SJSA1 (cell line): ENCODE data around the gene LIN54. TPM values are rescaled to one million over a fixed set of nuclear protein-coding genes. Genes with fewer than 3 reads are reported as not detected.
"Not testable (repeated sequence)": the region's sequence is repeated elsewhere in the genome, so short reads cannot be mapped to it uniquely, and the experiment has no call there.

Experiments
- DNase-seq, 2 experiments: peaks; one replicate each; pipeline ENCODE4 v3.0.0-alpha.2; 2015 to 2020; ENCODE audit warnings: low spot score in 2 of 2, low read depth in 1 of 2
- H3K27ac ChIP-seq: fragments of 250-450 bp; sonication (Bioruptor Pico); 2 replicates; pipeline ENCODE4 v1.5.1; 2020; ENCODE audit warnings: mild to moderate bottlenecking, moderate library complexity
- H3K27me3 ChIP-seq: fragments of 250-450 bp; sonication (Bioruptor Pico); replicated peaks from 2 replicates; pipeline ENCODE4 v1.5.1; 2020; ENCODE audit warnings: mild to moderate bottlenecking, moderate library complexity
- H3K36me3 ChIP-seq: fragments of 250-450 bp; sonication (Bioruptor Pico); 2 replicates; pipeline ENCODE4 v1.5.1; 2020; ENCODE audit warnings: mild to moderate bottlenecking
- H3K4me1 ChIP-seq: fragments of 250-450 bp; sonication (Bioruptor Pico); replicated peaks from 2 replicates; pipeline ENCODE4 v1.6.1; 2021; ENCODE audit warnings: mild to moderate bottlenecking
- H3K4me3 ChIP-seq: fragments of 250-450 bp; sonication (Bioruptor Pico); 2 replicates; pipeline ENCODE4 v1.5.1; 2020; ENCODE audit warnings: mild to moderate bottlenecking
- H3K9me3 ChIP-seq: fragments of 250-450 bp; sonication (Bioruptor Pico); replicated peaks from 2 replicates; pipeline ENCODE4 v1.5.1; 2020; ENCODE audit warnings: mild to moderate bottlenecking
- total RNA-seq: library from RNA; depleted of rRNA; stranded (reverse); fragments of >200 nt; shearing (Covaris generic); gene quantifications from 2 replicates; pipeline ENCODE4 v1.2.3, GENCODE V29; 2014

LIN54 gene
- total RNA-seq, 1 experiment from 2014 or later, result 42.4 TPM

GRCh38 chr4:83024233-83024632 lies 13.6 kb upstream of the LIN54 start:
- H3K4me1 ChIP-seq, result no peaks in the 10 kb centered on the region
- H3K4me3 ChIP-seq, result no peak overlapping the region
- no peak overlapping the region for H3K27ac ChIP-seq
- no peaks in the 10 kb centered on the region for H3K36me3 ChIP-seq
- H3K9me3 ChIP-seq, result peaks cover 10% of the 10 kb centered on the region; the same call in 1 of the 2 replicates
- H3K27me3 ChIP-seq, result no peaks in the 10 kb centered on the region
- DNase-seq, result no peak

GRCh38 chr4:83023599-83023998 lies 13.0 kb upstream of the LIN54 start:
- H3K4me3 ChIP-seq, DNase-seq, H3K27ac ChIP-seq: not testable (repeated sequence)

DNA sequence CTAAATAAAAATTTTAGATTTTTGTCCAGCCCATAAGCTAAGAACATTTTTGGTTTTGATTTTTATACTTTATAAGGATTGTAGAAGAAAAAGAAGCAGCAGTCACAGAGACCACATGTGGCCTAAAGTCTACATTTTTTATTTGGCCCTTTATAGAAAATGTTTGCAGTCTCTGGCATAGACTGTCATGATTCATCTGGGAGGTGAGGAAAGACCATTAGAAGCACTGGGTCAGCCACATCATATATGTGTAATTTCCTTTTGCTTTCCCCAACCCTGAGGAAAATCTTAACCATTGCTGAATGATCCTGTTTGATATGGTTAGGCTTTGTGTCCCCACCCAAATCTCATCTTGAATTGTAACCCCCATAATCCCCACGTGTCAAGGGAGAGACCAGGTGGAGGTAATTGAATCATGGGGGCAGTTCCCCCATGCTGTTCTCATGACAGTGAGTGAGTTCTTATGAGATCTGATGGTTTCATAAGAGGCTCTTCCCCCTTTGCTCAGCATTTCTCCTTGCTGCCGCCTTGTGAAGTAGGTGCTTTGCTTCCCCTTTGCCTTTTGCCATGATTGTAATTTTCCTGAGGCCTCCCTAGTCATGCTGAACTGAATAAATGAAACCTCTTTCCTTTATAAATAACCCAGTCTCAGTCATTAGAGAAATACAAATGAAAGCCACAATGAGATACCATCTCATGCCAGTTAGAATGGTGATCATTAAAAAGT lies 12.3 kb upstream of the LIN54 start:
- H3K36me3 ChIP-seq, result no peaks in the 10 kb centered on the region
- no peak overlapping the region for H3K4me3 ChIP-seq
- no peaks in the 10 kb centered on the region for H3K4me1 ChIP-seq
- DNase-seq, result no peak
- no peaks in the 10 kb centered on the region for H3K27me3 ChIP-seq
- peaks cover 10% of the 10 kb centered on the region; the same call in 1 of the 2 replicates for H3K9me3 ChIP-seq
- no peak overlapping the region for H3K27ac ChIP-seq

More at GRCh38 chr4:83023599-83023998, 13.0 kb upstream of the LIN54 start:
- H3K4me1 ChIP-seq, H3K9me3 ChIP-seq, H3K27me3 ChIP-seq, H3K36me3 ChIP-seq: not testable (repeated sequence)

DNA sequence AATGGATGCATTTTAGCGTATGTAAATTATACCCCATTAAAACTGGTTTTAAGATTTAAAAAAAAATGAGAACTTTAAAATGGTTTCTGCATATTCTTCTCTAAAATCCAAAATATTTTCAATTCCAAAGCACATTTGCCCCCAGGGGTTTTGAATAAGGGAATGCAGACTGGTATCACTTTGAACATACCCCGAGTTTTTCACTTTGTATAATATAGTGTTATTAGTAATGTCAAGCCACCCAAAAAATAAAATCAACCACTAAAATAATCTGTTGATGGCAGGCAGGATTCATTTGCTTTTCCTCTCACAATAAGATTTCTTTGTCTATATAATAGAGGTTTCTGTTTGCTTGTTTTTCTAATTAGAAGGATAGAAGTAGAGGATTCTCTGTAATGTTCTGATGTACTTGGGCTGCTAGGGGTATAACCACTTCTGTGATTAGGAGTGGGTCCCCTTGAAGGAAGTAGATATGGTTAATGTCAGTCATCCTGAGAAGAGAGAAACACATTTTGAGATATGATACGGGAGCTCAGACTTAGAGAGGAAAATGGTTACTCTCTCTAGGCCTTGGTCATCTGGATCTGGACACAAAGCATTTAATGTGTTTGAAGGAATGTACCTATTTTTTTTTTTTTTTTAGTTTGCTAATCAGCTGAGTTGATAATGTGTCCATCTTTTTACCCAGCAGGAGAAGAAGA lies 9.3 kb upstream of the LIN54 start:
- Histone ChIP-seq H3K27ac (no peak overlapping the region), H3K4me1 (no peaks in the 10 kb centered on the region), H3K27me3 (no peaks in the 10 kb centered on the region), H3K9me3 (peaks cover 7% of the 10 kb centered on the region; the same call in 1 of the 2 replicates), H3K36me3 (no peaks in the 10 kb centered on the region), H3K4me3 (no peak overlapping the region)
- DNase-seq, result no peak

- no peak overlapping the region; the same call in 1 of the 2 replicates for H3K4me3 ChIP-seq
These were observed 3.3 kb upstream of the LIN54 start for GRCh38 chr4:83013902-83014301.

GRCh38 chr4:83013420-83013867 lies 2.8 kb upstream of the LIN54 start:
- Histone ChIP-seq H3K36me3 (peaks cover 6% of the 10 kb centered on the region), H3K4me3 (peak overlapping the region; percentile 87)

More at GRCh38 chr4:83013902-83014301, 3.3 kb upstream of the LIN54 start:
- peaks cover 6% of the 10 kb centered on the region for H3K36me3 ChIP-seq
- DNase-seq, result no peak
- H3K9me3 ChIP-seq, result no peaks in the 10 kb centered on the region
- H3K4me1 ChIP-seq, result peaks cover 7% of the 10 kb centered on the region; the same call in 1 of the 2 replicates
- no peak overlapping the region for H3K27ac ChIP-seq
- H3K27me3 ChIP-seq, result no peaks in the 10 kb centered on the region

GRCh38 chr4:83012687-83013419 lies 2.2 kb upstream of the LIN54 start:
- Histone ChIP-seq H3K27ac (peak overlapping the region; percentile 73), H3K4me3 (peak overlapping the region; percentile 87), H3K9me3 (no peaks in the 10 kb centered on the region), H3K36me3 (peaks cover 6% of the 10 kb centered on the region), H3K27me3 (no peaks in the 10 kb centered on the region), H3K4me1 (peaks cover 7% of the 10 kb centered on the region; the same call in 1 of the 2 replicates)
- DNase-seq, result peak; percentile 97 to 98

More at GRCh38 chr4:83013420-83013867, 2.8 kb upstream of the LIN54 start:
- H3K27me3 ChIP-seq, result no peaks in the 10 kb centered on the region
- H3K9me3 ChIP-seq, result no peaks in the 10 kb centered on the region
- DNase-seq, result no peak
- H3K27ac ChIP-seq, result peak overlapping the region; percentile 35
- H3K4me1 ChIP-seq, result peaks cover 7% of the 10 kb centered on the region; the same call in 1 of the 2 replicates

DNA sequence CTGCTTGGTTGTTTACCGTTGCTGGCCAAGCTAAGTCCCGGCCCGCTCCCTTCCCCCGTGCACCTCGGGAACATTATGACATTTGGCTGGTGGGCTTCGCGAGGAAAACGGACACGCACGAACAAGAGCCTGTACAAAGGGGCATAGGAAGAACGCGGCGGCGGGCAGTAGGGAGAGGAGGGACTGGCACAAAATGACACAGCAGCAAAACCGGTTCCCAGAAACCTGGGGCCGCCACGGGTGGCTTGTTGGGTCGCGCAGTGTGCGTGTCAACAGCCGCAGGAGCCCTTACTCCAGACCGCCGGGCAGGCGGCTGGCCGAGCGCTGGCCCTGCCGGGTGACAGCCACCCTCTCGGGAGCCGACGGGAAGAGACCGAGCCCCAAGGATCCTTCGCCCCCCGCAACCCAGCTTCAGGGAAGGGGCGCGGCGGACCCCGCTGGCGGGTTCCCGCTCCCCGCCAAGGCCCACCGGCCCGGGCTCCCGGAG lies 1.6 kb upstream of the LIN54 start:
- H3K27ac ChIP-seq, result peak overlapping the region; percentile 73
- H3K27me3 ChIP-seq, result no peaks in the 10 kb centered on the region
- H3K4me1 ChIP-seq, result peaks cover 7% of the 10 kb centered on the region; the same call in 1 of the 2 replicates
- peak; percentile 52 to 71 for DNase-seq
- H3K9me3 ChIP-seq, result no peaks in the 10 kb centered on the region
- peaks cover 6% of the 10 kb centered on the region for H3K36me3 ChIP-seq
- H3K4me3 ChIP-seq, result peak overlapping the region; percentile 87

DNA sequence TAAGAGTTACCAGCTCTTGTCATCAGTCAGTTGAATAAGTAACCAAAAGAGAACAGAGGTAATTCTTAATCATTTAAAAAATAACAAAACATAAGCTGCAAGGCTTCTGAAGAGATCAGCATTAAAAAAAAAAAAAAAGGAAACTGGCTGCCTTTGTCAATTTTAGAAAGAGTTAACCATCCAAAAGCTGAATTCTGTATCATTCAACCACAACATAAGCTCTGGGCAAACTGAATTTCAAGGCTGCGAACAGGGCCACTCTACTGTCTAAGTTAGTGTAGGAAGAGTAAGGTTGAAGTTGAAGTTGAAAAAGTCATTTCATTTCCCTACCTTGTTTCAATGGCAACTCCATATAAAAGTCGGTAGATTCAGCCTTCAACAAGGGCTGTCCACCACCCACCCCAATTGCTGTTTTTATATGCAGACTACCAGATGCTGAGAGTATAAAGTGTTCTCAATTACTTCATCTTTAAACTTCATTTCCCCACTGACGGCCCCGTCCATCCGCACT lies 1.1 kb upstream of the LIN54 start:
- Histone ChIP-seq H3K9me3 (no peaks in the 10 kb centered on the region), H3K27ac (no peak overlapping the region), H3K4me1 (peaks cover 7% of the 10 kb centered on the region; the same call in 1 of the 2 replicates), H3K27me3 (no peaks in the 10 kb centered on the region), H3K36me3 (peaks cover 6% of the 10 kb centered on the region), H3K4me3 (peak overlapping the region; percentile 87)
- DNase-seq, result no peak

- peak in 1 of 2 experiments; percentile 57 for DNase-seq
- H3K27me3 ChIP-seq, result no peaks in the 10 kb centered on the region
- peak overlapping the region; percentile 87 for H3K4me3 ChIP-seq
- peak overlapping the region; percentile 90 for H3K27ac ChIP-seq
- peaks cover 6% of the 10 kb centered on the region for H3K36me3 ChIP-seq
- no peaks in the 10 kb centered on the region for H3K9me3 ChIP-seq
- H3K4me1 ChIP-seq, result peaks cover 7% of the 10 kb centered on the region; the same call in 1 of the 2 replicates
These were observed 507 bp downstream of the LIN54 start for GRCh38 chr4:83010111-83010521.

- Histone ChIP-seq H3K36me3 (peaks cover 6% of the 10 kb centered on the region), H3K9me3 (no peaks in the 10 kb centered on the region), H3K4me1 (peaks cover 7% of the 10 kb centered on the region; the same call in 1 of the 2 replicates), H3K27ac (peak overlapping the region; percentile 90; the same call in 1 of the 2 replicates), H3K4me3 (peak overlapping the region; percentile 87), H3K27me3 (no peaks in the 10 kb centered on the region)
- DNase-seq, result peak in 1 of 2 experiments; percentile 14
These were observed 1.1 kb downstream of the LIN54 start for GRCh38 chr4:83009529-83009928.

- H3K27ac ChIP-seq, H3K27me3 ChIP-seq, H3K4me3 ChIP-seq, H3K9me3 ChIP-seq, H3K4me1 ChIP-seq, DNase-seq: not testable (repeated sequence)
- peaks cover 10% of the 10 kb centered on the region; the same call in 1 of the 2 replicates for H3K36me3 ChIP-seq
These were observed 7.4 kb downstream of the LIN54 start for GRCh38 chr4:83003044-83003791.
